Sigmoid colon (tissue), 4 donors: ENCODE results near the gene EMC6.

Experiments
- POLR2AphosphoS5 ChIP-seq, 4 donors: sonication (generic); formaldehyde crosslinking; IDR thresholded peaks; one replicate each; pipeline ENCODE4 v1.6.1; 2017; ENCODE audit warnings: antibody characterized with exemption in 4 of 4
- TF ChIP-seq, protein P1 (sequence below), 4 experiments: fragments of 450-650 bp in 3 of 4; fragments of 200-600 bp in 1 of 4; IDR thresholded peaks; one replicate each; pipeline ENCODE4 v1.5.1; 2016 to 2019; ENCODE audit warnings: antibody characterized with exemption in 4 of 4, mild to moderate bottlenecking in 3 of 4, moderate library complexity in 2 of 4

DNA sequence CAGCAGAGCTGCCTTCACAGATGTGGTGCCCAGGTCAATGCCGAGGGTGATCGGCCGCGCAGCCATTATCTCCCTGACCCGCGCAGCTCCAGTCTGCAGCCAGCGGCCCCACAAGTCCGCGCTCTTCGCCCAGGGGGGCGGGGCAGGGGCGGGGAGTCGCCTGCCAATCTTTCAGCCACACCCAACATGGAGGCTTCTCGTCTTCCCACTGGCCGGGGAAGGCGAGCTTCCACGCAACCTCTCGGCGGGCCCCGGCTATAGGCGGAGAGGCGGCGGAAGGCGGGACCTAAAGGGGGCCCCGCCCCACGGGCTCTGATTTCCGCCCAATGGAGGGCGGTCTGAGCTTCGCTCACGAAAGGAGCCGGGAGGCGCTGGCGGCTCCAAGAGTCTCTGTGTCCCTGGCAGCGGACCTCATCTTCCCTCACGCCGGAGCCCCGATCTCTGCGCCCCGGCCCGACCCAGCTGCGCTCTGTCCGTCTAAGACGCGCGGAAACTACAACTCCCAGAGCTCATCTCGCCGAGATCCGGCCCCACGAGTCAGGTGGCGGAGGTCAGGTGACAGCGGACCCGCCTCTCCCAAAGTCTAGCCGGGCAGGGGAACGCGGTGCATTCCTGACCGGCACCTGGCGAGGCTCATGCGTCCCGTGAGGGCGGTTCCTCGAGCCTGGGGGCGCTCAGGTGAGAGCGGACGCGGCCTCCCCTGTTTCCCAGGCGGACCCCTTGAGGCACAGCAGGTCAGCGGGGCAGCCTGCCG is 32.3 kb upstream of the EMC6 start, which contains the start of the genes CTNS and SHPK:
- TF ChIP-seq, protein P1, sequence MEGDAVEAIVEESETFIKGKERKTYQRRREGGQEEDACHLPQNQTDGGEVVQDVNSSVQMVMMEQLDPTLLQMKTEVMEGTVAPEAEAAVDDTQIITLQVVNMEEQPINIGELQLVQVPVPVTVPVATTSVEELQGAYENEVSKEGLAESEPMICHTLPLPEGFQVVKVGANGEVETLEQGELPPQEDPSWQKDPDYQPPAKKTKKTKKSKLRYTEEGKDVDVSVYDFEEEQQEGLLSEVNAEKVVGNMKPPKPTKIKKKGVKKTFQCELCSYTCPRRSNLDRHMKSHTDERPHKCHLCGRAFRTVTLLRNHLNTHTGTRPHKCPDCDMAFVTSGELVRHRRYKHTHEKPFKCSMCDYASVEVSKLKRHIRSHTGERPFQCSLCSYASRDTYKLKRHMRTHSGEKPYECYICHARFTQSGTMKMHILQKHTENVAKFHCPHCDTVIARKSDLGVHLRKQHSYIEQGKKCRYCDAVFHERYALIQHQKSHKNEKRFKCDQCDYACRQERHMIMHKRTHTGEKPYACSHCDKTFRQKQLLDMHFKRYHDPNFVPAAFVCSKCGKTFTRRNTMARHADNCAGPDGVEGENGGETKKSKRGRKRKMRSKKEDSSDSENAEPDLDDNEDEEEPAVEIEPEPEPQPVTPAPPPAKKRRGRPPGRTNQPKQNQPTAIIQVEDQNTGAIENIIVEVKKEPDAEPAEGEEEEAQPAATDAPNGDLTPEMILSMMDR (IDR thresholded peaks at IDR 0.05) = no peak
- peak; percentile 75 to 91 (median 88) for TF ChIP-seq POLR2AphosphoS5 (IDR thresholded peaks at IDR 0.05)
